ENCODE data around the gene ZBTB7C.

- no peak for TF ChIP-seq CTCF (conservative IDR thresholded peaks at IDR 0.05)
- no peak for TF ChIP-seq ZFX (IDR thresholded peaks at IDR 0.05)
Measured at GRCh38 chr18:48387300-48387699, 21.9 kb downstream of the ZBTB7C start.
